Measurements from ENCODE around the gene AMOTL2.

DNA sequence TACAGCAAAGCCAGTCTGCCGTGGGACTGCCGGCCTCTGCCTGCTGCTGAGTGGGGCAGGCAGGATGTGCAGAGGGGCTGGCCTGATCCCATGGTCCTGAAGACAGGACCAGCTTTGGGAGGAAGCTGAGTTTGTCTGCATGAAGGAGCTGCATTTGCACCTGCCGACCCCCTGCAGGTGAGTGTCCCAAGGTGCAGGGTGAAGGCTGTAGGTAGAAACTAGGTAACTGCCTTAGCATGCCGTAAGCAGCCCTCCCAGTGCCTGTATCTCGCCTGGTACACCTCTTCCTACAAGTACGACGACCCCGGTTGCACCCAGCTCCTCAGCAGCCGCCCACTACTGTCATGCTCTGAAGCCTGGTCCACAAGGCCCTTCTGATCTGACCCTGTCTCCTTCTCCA is 34.9 kb downstream of the AMOTL2 start:
- TF ChIP-seq, protein P1, sequence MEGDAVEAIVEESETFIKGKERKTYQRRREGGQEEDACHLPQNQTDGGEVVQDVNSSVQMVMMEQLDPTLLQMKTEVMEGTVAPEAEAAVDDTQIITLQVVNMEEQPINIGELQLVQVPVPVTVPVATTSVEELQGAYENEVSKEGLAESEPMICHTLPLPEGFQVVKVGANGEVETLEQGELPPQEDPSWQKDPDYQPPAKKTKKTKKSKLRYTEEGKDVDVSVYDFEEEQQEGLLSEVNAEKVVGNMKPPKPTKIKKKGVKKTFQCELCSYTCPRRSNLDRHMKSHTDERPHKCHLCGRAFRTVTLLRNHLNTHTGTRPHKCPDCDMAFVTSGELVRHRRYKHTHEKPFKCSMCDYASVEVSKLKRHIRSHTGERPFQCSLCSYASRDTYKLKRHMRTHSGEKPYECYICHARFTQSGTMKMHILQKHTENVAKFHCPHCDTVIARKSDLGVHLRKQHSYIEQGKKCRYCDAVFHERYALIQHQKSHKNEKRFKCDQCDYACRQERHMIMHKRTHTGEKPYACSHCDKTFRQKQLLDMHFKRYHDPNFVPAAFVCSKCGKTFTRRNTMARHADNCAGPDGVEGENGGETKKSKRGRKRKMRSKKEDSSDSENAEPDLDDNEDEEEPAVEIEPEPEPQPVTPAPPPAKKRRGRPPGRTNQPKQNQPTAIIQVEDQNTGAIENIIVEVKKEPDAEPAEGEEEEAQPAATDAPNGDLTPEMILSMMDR (IDR thresholded peaks at IDR 0.05), result peak in 1 of 6 experiments; percentile 24
- no peak for TF ChIP-seq POLR2A (IDR thresholded peaks at IDR 0.05)

All from esophagus squamous epithelium (tissue), 4 donors.